Islet of Langerhans (tissue), 1 donor: Measurements from ENCODE around the gene CAMTA1.
"Not testable (repeated sequence)": the region's sequence is repeated elsewhere in the genome, so short reads cannot be mapped to it uniquely, and the experiment has no call there.

Experiments
- FAIRE-seq: peaks from one replicate; lab custom pipeline; 2011; peaks lifted over from hg19 to GRCh38; lab: Jason Lieb, UNC

The CAMTA1 gene

GRCh38 chr1:7317888-7318287 lies 532.6 kb downstream of the CAMTA1 start:
- FAIRE-seq, result no peak

- FAIRE-seq, result no peak
These were observed 533.9 kb downstream of the CAMTA1 start for GRCh38 chr1:7319196-7319595.

- no peak for FAIRE-seq
These were observed 535.4 kb downstream of the CAMTA1 start for GRCh38 chr1:7320661-7321060.

- FAIRE-seq, result no peak
These were observed 537.1 kb downstream of the CAMTA1 start for GRCh38 chr1:7322283-7322785.

GRCh38 chr1:7322912-7323311 lies 537.7 kb downstream of the CAMTA1 start:
- no peak for FAIRE-seq

GRCh38 chr1:7325254-7325653 lies 540.0 kb downstream of the CAMTA1 start:
- no peak for FAIRE-seq

- FAIRE-seq, result no peak
These were observed 541.1 kb downstream of the CAMTA1 start for GRCh38 chr1:7326366-7326765.

GRCh38 chr1:7327849-7328248 lies 542.6 kb downstream of the CAMTA1 start:
- no peak for FAIRE-seq

GRCh38 chr1:7329868-7330615 lies 544.8 kb downstream of the CAMTA1 start:
- no peak for FAIRE-seq

- not testable (repeated sequence) for FAIRE-seq
These were observed 545.5 kb downstream of the CAMTA1 start for GRCh38 chr1:7330726-7331125.

- FAIRE-seq, result no peak
These were observed 546.8 kb downstream of the CAMTA1 start for GRCh38 chr1:7331926-7332535.

GRCh38 chr1:7333094-7333493 lies 547.8 kb downstream of the CAMTA1 start:
- FAIRE-seq, result no peak

GRCh38 chr1:7333620-7334019 lies 548.4 kb downstream of the CAMTA1 start:
- FAIRE-seq, result no peak

- FAIRE-seq, result no peak
These were observed 549.3 kb downstream of the CAMTA1 start for GRCh38 chr1:7334475-7335035.

- no peak for FAIRE-seq
These were observed 550.1 kb downstream of the CAMTA1 start for GRCh38 chr1:7335224-7335879.

GRCh38 chr1:7338439-7338838 lies 553.2 kb downstream of the CAMTA1 start:
- FAIRE-seq, result no peak

- FAIRE-seq, result no peak
These were observed 553.8 kb downstream of the CAMTA1 start for GRCh38 chr1:7339014-7339413.

GRCh38 chr1:7339953-7340352 lies 554.7 kb downstream of the CAMTA1 start:
- no peak for FAIRE-seq

- peak; percentile 58 for FAIRE-seq
These were observed 556.1 kb downstream of the CAMTA1 start for GRCh38 chr1:7341145-7341905.

GRCh38 chr1:7343882-7344281 lies 558.6 kb downstream of the CAMTA1 start:
- FAIRE-seq, result no peak

GRCh38 chr1:7344299-7344698 lies 559.0 kb downstream of the CAMTA1 start:
- no peak for FAIRE-seq

- no peak for FAIRE-seq
These were observed 560.3 kb downstream of the CAMTA1 start for GRCh38 chr1:7345516-7345915.
